ENCODE results near the gene FRMD5. TPM values are rescaled to one million over a fixed set of nuclear protein-coding genes. Genes with fewer than 3 reads are reported as not detected.
A peak's percentile ranks its signal among the peaks of the same experiment; 100 is the strongest.

The FRMD5 gene
- total and polyA plus RNA-seq, 9 donors: 0.19 to 1.4 (median 0.46) TPM

DNA sequence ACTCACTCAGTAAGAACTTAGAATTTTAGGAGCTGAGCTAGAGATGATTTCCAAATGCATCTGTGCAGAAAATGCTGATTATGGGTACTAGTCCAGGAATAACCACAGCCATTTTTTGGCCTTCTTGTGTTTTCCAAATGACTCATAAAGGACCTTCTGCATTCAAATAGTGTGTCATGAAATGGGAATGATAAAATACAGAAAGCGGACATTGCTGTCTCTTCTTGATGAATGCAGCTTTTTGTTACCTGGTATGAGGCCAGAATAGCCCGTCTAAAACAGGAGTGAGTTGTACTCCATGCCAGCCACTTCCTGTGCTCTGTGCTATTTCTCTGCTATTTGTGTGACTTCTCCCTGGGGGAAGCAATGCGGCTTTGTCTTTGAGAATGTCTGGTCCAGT, 20.5 kb upstream of the FRMD5 start:
- DNase-seq: no peak
- no peaks in the 10 kb centered on the region for H3K36me3 ChIP-seq (ENCODE audit: control insufficient read depth, insufficient read depth, low read length)
- H3K4me1 ChIP-seq (ENCODE audit: control insufficient read depth, insufficient read depth, low read length): no peaks in the 10 kb centered on the region
- no peak overlapping the region for H3K4me3 ChIP-seq (ENCODE audit: low read length)
- 88% methylated on average over 1 of the region's 3 CpGs for WGBS (ENCODE audit: insufficient coverage)
- H3K27ac ChIP-seq (ENCODE audit: low read length): no peak overlapping the region
- H3K27me3 ChIP-seq (ENCODE audit: control insufficient read depth, insufficient read depth, low read length): no peaks in the 10 kb centered on the region
- H3K9me3 ChIP-seq (replicated peaks; ENCODE audit: control insufficient read depth, low read depth, low read length): no peaks in the 10 kb centered on the region

DNA sequence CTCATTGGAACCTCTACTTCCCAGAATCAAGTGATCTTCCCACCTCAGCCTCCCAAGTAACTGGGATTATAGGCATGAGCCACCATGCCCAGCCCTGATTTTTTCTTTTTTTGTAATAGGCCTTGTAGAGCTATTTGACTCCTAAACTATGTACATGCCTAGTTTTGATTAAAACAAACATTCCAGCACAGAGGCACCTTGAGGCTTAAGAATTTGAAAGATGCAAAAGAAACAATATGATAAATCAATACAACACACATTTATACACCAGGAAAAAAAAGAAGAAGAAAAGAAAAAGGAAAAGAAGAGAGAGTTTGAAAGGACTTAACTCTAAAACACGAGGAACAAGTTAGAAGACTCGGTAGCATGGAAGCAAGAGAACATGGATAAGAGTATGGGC, 13.9 kb upstream of the FRMD5 start:
- Histone ChIP-seq H3K4me1 (ENCODE audit: control insufficient read depth, insufficient read depth, low read length) (no peaks in the 10 kb centered on the region), H3K9me3 (replicated peaks; ENCODE audit: control insufficient read depth, low read depth, low read length) (no peaks in the 10 kb centered on the region), H3K4me3 (ENCODE audit: low read length) (no peak overlapping the region), H3K36me3 (ENCODE audit: control insufficient read depth, insufficient read depth, low read length) (no peaks in the 10 kb centered on the region), H3K27me3 (ENCODE audit: control insufficient read depth, insufficient read depth, low read length) (peaks cover 3% of the 10 kb centered on the region), H3K27ac (ENCODE audit: low read length) (no peak overlapping the region)
- DNase-seq: no peak
- WGBS (ENCODE audit: insufficient coverage): 100% methylated on average over 2 of the region's 2 CpGs

DNA sequence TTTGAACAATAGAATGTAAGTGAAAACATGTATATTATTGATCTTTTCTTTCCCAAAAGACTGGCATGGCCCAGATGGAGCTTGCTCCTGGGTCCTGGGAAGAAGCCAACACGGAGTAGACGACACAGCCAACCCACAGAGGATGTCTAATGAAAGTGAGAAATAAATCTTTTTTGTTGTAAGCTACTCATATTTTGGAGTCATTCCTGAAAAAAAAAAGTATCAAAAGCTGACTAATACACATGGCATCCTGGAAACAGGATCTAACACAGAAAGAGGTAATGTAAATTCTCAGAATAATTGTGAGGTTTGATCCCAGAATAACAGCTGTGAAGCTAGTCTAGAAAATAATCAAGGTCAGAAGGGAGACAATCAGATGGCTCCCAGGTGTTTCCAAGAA, 12.6 kb upstream of the FRMD5 start:
- WGBS (ENCODE audit: insufficient coverage): no CpG with 5 or more reads among the region's 2 CpGs
- Histone ChIP-seq H3K36me3 (ENCODE audit: control insufficient read depth, insufficient read depth, low read length) (no peaks in the 10 kb centered on the region), H3K27ac (ENCODE audit: low read length) (no peak overlapping the region), H3K4me3 (ENCODE audit: low read length) (no peak overlapping the region), H3K4me1 (ENCODE audit: control insufficient read depth, insufficient read depth, low read length) (no peaks in the 10 kb centered on the region), H3K27me3 (ENCODE audit: control insufficient read depth, insufficient read depth, low read length) (peaks cover 6% of the 10 kb centered on the region), H3K9me3 (replicated peaks; ENCODE audit: control insufficient read depth, low read depth, low read length) (no peaks in the 10 kb centered on the region)
- DNase-seq: no peak

DNA sequence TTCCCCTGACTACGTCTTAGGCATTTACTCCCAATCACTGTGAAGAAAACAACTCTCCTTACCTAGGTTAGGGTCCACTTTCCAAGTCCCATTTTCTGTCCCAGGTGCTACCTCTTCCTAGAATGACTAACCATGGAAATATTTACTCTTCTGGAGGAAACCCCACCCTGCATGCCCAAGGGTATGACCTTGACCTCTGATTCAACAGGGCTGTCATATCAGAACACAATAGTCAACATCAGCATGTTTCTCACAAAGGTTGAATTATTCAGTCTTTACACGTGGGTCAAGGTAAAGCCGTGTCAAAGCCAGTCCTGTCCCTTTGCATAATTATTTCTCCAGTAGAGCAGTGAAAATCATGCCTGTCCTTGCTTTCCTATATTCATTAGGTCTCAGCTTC, 4.3 kb upstream of the FRMD5 start:
- H3K27ac ChIP-seq (ENCODE audit: low read length): no peak overlapping the region
- peaks cover 23% of the 10 kb centered on the region for H3K27me3 ChIP-seq (ENCODE audit: control insufficient read depth, insufficient read depth, low read length)
- H3K4me3 ChIP-seq (ENCODE audit: low read length): no peak overlapping the region
- no peaks in the 10 kb centered on the region for H3K9me3 ChIP-seq (replicated peaks; ENCODE audit: control insufficient read depth, low read depth, low read length)
- no peak for DNase-seq
- 72% methylated on average over 3 of the region's 3 CpGs for WGBS (ENCODE audit: insufficient coverage)
- H3K36me3 ChIP-seq (ENCODE audit: control insufficient read depth, insufficient read depth, low read length): no peaks in the 10 kb centered on the region
- peaks cover 7% of the 10 kb centered on the region for H3K4me1 ChIP-seq (ENCODE audit: control insufficient read depth, insufficient read depth, low read length)

DNA sequence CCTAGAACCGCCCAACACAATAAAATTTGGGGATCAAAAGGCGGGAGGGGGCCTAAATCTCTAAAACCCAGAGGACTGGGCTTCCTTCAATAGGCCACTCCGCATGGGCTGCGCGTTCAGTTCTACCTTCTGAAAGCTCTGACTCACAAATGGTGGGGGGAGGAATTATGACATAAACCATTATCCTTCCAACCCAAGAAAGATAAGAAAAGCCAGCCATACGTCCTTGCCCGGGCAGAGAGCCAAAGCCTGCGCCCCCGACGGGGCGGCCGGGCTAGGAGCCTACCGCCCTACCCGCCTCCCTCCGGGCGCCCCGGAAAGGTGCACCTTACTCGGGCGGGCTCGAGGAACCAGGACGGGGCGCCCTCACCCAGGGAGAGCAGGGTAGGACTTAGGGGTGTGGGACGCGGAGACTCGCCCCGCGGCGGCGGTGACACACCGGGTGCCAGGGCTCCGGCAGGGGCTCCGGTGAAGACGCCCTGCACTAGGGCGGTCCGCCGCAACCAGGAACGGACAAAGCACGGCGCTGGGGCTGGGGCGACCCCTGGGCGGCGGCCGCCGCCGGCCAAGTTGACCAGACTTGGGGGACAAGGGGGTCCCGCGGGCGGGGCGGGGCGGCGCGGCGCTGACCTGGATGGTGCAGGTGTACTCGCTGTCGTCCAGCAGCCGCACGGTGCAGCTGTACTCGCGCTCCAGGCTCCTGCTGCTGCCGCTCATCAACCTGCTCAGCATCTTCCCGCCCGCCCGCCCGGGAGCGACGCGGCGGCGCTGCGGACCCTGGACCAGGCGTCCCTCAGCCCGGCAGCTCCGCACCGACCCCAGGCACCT, 534 bp downstream of the FRMD5 start:
- H3K27me3 ChIP-seq (ENCODE audit: control insufficient read depth, insufficient read depth, low read length): peaks cover 41% of the 10 kb centered on the region
- H3K4me3 ChIP-seq (ENCODE audit: low read length): peak overlapping the region; percentile 48
- H3K4me1 ChIP-seq (ENCODE audit: control insufficient read depth, insufficient read depth, low read length): peaks cover 16% of the 10 kb centered on the region
- H3K27ac ChIP-seq (ENCODE audit: low read length): no peak overlapping the region
- no peaks in the 10 kb centered on the region for H3K9me3 ChIP-seq (replicated peaks; ENCODE audit: control insufficient read depth, low read depth, low read length)
- H3K36me3 ChIP-seq (ENCODE audit: control insufficient read depth, insufficient read depth, low read length): no peaks in the 10 kb centered on the region
- peak; percentile 7 for DNase-seq
- WGBS (ENCODE audit: insufficient coverage): 2% methylated on average over 52 of the region's 74 CpGs

DNA sequence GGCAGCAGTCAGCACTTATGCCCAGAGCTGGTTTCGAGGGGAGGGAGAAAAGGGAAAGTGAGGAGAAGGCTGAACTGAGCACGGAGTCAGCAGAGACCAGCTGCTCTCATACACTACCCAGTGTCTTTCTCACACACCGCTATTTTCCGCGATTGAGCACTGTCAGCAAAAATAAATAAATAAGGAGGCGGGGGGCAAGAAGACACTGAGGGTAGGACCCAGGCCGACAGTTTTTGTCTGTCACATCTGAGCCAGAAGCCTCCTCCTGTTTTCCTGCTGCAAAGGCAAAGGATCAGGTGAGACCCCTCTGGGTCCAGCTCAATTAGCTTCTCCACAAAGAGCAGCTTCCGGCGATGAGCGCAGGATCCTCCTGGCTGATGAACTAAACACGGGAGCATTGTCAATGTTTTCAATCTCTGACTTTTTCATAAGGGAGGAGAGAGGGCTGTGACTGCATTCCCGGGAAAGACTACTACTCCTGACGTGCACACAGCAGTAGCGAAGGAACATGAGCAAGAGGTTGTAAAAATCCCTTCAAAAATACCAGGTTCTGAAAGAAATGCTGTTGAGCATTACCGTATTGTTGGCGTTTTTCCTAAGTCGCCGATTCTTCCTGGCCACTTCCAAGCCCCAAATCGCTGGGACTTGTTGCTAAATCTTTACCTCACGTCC, 1.3 kb downstream of the FRMD5 start:
- H3K4me1 ChIP-seq (ENCODE audit: control insufficient read depth, insufficient read depth, low read length): peaks cover 16% of the 10 kb centered on the region
- peak overlapping the region; percentile 4 for H3K4me3 ChIP-seq (ENCODE audit: low read length)
- peaks cover 41% of the 10 kb centered on the region for H3K27me3 ChIP-seq (ENCODE audit: control insufficient read depth, insufficient read depth, low read length)
- DNase-seq: peak; percentile 8
- H3K27ac ChIP-seq (ENCODE audit: low read length): no peak overlapping the region
- no peaks in the 10 kb centered on the region for H3K9me3 ChIP-seq (replicated peaks; ENCODE audit: control insufficient read depth, low read depth, low read length)
- 2% methylated on average over 5 of the region's 20 CpGs for WGBS (ENCODE audit: insufficient coverage)
- H3K36me3 ChIP-seq (ENCODE audit: control insufficient read depth, insufficient read depth, low read length): no peaks in the 10 kb centered on the region

DNA sequence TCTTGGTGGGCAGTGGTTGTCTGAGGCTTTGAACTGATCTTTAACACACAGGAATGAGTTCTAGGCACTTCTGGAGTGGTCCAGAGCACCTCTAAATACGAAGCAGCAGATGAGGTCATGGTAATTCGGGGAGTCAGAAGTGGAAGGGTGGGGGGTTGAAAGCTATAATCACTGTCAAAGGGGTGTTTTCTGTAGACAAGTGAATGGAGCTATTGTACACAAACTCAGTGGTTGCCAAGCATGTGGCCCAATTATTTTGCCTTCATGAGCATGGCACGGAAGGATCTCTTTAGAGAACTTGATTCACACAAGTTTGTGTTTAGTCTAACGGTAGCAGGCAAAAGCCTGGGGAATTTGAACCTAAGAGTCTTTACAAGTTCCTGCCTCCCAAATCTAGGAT, 6.3 kb downstream of the FRMD5 start:
- Histone ChIP-seq H3K27ac (ENCODE audit: low read length) (no peak overlapping the region), H3K9me3 (replicated peaks; ENCODE audit: control insufficient read depth, low read depth, low read length) (no peaks in the 10 kb centered on the region), H3K4me1 (ENCODE audit: control insufficient read depth, insufficient read depth, low read length) (peaks cover 3% of the 10 kb centered on the region), H3K36me3 (ENCODE audit: control insufficient read depth, insufficient read depth, low read length) (no peaks in the 10 kb centered on the region), H3K27me3 (ENCODE audit: control insufficient read depth, insufficient read depth, low read length) (peaks cover 15% of the 10 kb centered on the region), H3K4me3 (ENCODE audit: low read length) (no peak overlapping the region)
- no peak for DNase-seq
- WGBS (ENCODE audit: insufficient coverage): 55% methylated on average over 2 of the region's 4 CpGs

DNA sequence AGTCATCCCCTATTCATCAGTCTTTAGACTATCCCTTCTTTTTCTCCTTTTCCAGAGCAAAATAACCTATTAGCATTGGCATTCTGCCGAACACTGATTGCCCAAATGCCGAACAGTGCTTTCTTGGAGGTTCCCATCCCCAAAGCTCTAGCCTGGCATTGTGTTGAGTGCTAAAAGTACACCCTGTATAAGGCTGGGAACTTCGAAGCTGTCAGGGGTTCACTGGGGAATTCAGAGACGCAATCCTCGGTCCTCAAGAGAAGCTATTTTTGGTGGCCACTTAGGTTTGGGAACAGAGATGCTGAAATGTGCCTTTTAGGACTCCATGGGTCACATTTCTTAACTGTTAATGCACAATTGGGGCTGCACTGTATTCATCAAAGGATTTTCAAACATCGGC, 8.4 kb downstream of the FRMD5 start:
- Histone ChIP-seq H3K27me3 (ENCODE audit: control insufficient read depth, insufficient read depth, low read length) (peaks cover 10% of the 10 kb centered on the region), H3K36me3 (ENCODE audit: control insufficient read depth, insufficient read depth, low read length) (no peaks in the 10 kb centered on the region), H3K4me3 (ENCODE audit: low read length) (no peak overlapping the region), H3K4me1 (ENCODE audit: control insufficient read depth, insufficient read depth, low read length) (no peaks in the 10 kb centered on the region), H3K9me3 (replicated peaks; ENCODE audit: control insufficient read depth, low read depth, low read length) (no peaks in the 10 kb centered on the region), H3K27ac (ENCODE audit: low read length) (no peak overlapping the region)
- WGBS (ENCODE audit: insufficient coverage): 78% methylated on average over 5 of the region's 6 CpGs
- no peak for DNase-seq

DNA sequence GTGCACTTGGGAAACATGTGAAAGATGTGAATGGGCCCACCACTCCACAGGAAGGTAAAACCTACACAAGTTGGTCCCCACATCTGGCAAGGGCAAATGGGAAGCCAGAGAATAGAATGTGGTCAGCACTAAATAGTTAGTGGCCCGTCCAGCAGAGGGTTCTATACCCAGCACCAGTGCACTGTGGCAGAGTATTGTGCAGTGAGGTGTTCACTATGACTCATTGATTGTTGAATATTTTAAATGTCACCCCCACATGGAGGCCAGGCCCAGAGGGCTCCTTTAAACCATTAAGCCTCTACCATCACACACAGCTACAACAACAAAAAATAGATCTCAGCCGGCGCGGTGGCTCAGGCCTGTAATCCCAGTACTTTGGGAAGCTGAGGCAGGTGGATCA, 11.7 kb downstream of the FRMD5 start:
- Histone ChIP-seq H3K27ac (ENCODE audit: low read length) (no peak overlapping the region), H3K36me3 (ENCODE audit: control insufficient read depth, insufficient read depth, low read length) (no peaks in the 10 kb centered on the region), H3K4me3 (ENCODE audit: low read length) (no peak overlapping the region), H3K9me3 (replicated peaks; ENCODE audit: control insufficient read depth, low read depth, low read length) (no peaks in the 10 kb centered on the region), H3K4me1 (ENCODE audit: control insufficient read depth, insufficient read depth, low read length) (no peaks in the 10 kb centered on the region), H3K27me3 (ENCODE audit: control insufficient read depth, insufficient read depth, low read length) (no peaks in the 10 kb centered on the region)
- WGBS (ENCODE audit: insufficient coverage): 100% methylated on average over 1 of the region's 4 CpGs
- DNase-seq: no peak

DNA sequence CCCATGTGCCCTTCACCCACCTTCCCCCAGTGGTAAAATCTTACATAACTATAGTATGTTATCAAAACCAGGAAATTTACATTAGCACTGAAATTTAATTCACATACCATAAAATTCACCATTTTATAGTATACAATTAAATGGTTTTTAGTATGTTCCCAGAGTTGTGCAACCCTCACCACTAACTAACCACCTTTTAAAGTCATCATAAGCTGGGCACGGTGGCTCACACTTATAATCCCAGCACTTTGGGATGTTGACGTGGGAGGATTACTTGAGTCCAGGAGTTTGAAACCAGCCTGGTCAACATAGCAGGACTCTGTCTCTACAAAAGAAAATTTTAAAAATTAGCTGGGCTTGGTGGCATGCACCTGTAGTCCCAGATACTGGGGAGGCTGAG, 13.7 kb downstream of the FRMD5 start:
- Histone ChIP-seq H3K4me1 (ENCODE audit: control insufficient read depth, insufficient read depth, low read length) (no peaks in the 10 kb centered on the region), H3K36me3 (ENCODE audit: control insufficient read depth, insufficient read depth, low read length) (no peaks in the 10 kb centered on the region), H3K27ac (ENCODE audit: low read length) (no peak overlapping the region), H3K27me3 (ENCODE audit: control insufficient read depth, insufficient read depth, low read length) (no peaks in the 10 kb centered on the region), H3K9me3 (replicated peaks; ENCODE audit: control insufficient read depth, low read depth, low read length) (no peaks in the 10 kb centered on the region), H3K4me3 (ENCODE audit: low read length) (no peak overlapping the region)
- no peak for DNase-seq
- WGBS (ENCODE audit: insufficient coverage): no CpG with 5 or more reads among the region's 2 CpGs
